ENCODE results near the gene CELA1.
"Not testable (repeated sequence)": the region's sequence is repeated elsewhere in the genome, so short reads cannot be mapped to it uniquely, and the experiment has no call there.

The CELA1 gene

GRCh38 chr12:51349026-51349425 is 2.5 kb upstream of the CELA1 start:
- DNase-seq (ENCODE audit: extremely low read depth in 1 of 2, low read depth in 1 of 2), result no peak

- DNase-seq (ENCODE audit: extremely low read depth in 1 of 2, low read depth in 1 of 2), result no peak
Observed at GRCh38 chr12:51348116-51348515, 1.6 kb upstream of the CELA1 start.

DNA sequence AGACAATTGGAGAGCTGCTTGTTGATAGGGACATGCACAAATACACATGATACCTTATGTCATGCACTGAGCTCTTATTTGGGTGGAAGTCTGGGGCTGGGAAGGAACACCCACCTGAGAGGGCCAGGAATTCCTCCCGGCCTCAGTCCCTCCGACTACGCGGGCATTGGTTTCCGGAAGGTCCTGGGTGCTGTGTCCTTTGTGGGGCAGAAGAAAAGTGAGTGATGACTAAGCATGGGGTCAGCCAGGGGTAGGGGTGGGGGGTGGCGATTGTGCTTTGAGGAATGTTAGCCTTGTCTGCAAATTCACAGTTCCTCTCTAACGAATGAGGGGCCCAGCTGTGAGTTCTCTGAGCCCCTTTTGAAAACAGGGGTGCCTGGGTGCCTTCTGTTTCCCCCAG is 798 bp downstream of the CELA1 start:
- DNase-seq (ENCODE audit: extremely low read depth in 1 of 2, low read depth in 1 of 2), result no peak

DNA sequence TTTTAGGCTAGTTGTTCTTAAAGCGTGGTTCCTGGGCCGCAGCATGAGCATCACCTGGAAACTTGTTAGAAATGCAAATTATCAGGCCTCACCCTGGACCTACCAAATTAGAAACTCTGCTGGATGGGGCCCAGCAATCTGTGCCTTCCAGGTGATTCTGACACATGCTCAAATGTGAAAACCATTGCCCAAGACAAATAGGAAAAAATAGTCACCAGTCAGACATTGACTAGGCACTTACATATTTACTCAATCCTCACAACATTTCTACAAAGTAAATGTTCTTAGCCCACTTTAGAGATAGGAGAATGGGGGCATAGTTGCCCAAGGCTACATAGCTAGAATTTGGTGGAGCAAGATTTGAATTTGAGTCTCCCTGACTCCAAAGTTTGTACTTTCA is 3.3 kb downstream of the CELA1 start:
- DNase-seq (ENCODE audit: extremely low read depth in 1 of 2, low read depth in 1 of 2), result no peak

DNA sequence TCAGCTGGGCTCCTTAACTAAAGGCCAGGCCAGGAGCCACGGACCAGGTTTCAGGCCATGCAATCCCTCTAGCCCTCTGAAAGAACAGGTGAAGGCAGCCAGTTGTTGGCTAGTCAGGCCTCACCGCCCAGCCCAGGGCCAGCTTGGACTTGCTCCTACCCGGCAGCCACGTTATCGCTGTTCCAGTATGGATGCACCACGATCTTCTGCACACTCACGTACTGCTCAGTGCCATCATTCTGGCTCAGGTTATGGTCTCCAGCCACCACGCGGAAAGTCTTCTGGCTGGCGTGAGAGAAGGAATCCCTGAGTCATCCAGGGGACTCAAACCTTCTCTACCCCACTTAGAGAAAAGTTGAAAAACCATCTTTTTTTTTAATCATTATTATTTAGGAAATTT is 4.1 kb downstream of the CELA1 start:
- no peak for DNase-seq (ENCODE audit: extremely low read depth in 1 of 2, low read depth in 1 of 2)

DNA sequence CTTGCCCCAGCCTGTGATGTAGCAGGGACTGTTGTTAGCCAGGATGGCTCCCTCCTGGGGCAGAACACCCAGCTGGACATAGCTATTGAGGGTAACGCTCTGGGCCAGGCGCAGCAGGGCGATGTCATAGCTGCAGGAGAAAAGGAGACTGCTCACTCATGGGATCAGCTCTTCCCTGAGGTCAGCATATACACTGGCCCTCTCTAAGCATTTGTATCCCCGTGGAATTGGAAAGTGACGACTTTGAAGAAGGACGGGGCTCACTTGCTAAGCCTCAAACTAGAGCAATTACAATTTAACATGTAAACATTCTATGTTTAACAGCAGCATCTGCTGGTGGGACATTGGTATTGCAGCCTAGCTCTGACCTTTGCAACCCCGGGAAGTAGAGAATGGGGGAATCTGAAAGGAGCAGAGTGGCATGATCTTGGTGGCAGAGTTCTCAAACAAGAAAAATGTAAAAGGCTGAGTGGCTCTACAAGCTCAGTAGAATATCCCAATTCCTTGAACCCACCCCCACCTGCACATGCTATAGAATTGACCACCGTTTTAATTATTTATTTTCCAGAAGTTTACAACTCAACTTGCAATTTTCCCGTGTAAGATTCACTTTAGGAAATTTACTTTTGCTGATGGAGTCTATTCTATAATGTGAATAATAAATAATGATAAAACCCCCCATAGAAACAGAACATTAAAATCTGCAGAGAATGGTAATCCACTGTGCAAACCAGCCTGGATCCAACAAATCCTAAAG is 5.0 kb downstream of the CELA1 start:
- DNase-seq (ENCODE audit: extremely low read depth in 1 of 2, low read depth in 1 of 2), result peak; percentile 33 to 51

GRCh38 chr12:51339750-51340149 is 6.7 kb downstream of the CELA1 start:
- no peak for DNase-seq (ENCODE audit: extremely low read depth in 1 of 2, low read depth in 1 of 2)

DNA sequence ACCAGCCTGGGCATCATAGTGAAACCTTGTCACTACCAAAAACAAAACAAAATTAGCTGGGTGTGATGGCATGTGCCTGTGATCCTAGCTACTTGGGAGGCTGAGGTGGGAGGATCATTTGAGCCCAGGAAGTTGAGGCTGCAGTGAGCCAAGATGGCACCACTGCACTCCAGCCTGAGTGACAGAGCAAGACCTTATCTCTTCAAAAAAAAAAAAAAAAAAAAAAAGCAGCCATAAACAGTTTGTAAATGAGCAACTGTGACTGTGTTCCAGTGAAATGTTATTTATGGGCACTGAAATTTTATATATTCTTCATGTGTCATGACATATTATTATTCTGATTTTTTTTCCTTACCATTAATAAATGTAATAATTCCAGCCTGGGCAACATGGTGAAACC is 9.1 kb downstream of the CELA1 start:
- DNase-seq (ENCODE audit: extremely low read depth in 1 of 2, low read depth in 1 of 2), result not testable (repeated sequence)

- no peak for DNase-seq (ENCODE audit: extremely low read depth in 1 of 2, low read depth in 1 of 2)
Observed at GRCh38 chr12:51335931-51336330, 10.5 kb downstream of the CELA1 start.

DNA sequence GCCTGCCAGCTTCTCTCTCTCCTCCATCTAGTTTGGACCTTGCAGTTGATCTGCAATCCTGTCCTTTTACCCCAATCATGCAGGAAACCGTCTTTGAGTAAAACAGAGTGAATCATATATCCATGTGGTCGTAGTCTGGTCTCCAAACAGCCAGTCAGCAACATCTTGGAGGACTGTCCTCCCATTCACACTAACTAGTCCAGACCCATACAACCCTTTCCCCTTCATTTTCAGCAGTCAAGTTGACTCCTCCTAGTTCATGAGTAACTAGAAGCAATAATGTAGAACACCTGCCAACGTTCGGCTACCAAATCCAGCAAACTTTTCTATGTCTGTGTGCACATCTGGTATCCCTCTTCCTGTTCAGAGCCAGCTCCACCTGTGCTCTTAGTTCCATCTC is 11.7 kb downstream of the CELA1 start:
- no peak for DNase-seq (ENCODE audit: extremely low read depth in 1 of 2, low read depth in 1 of 2)

- DNase-seq (ENCODE audit: extremely low read depth in 1 of 2, low read depth in 1 of 2), result no peak
Observed at GRCh38 chr12:51333536-51333935, 12.9 kb downstream of the CELA1 start.

DNA sequence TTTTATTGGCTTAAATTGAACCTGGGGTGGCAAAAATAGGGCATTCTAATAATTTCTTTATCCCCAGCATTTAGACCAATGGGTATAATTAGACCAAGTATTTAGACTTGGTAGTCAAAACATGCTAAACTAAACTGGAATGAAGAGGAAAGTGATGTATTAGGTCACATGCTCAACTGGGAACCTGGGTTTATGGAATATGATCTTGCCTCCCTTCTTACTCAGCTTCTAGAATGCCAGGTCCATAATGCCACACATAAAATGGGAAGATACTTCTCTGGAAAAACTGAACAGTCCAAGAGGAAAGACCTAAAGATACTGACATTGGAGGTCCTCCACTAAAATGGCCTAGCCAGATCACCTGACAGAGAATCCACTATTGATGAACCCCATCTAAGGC is 16.3 kb downstream of the CELA1 start:
- no peak for DNase-seq (ENCODE audit: extremely low read depth in 1 of 2, low read depth in 1 of 2)

- no peak for DNase-seq (ENCODE audit: extremely low read depth in 1 of 2, low read depth in 1 of 2)
Observed at GRCh38 chr12:51329742-51330141, 16.7 kb downstream of the CELA1 start.

- no peak for DNase-seq (ENCODE audit: extremely low read depth in 1 of 2, low read depth in 1 of 2)
Observed at GRCh38 chr12:51328587-51328986, 17.9 kb downstream of the CELA1 start.

DNA sequence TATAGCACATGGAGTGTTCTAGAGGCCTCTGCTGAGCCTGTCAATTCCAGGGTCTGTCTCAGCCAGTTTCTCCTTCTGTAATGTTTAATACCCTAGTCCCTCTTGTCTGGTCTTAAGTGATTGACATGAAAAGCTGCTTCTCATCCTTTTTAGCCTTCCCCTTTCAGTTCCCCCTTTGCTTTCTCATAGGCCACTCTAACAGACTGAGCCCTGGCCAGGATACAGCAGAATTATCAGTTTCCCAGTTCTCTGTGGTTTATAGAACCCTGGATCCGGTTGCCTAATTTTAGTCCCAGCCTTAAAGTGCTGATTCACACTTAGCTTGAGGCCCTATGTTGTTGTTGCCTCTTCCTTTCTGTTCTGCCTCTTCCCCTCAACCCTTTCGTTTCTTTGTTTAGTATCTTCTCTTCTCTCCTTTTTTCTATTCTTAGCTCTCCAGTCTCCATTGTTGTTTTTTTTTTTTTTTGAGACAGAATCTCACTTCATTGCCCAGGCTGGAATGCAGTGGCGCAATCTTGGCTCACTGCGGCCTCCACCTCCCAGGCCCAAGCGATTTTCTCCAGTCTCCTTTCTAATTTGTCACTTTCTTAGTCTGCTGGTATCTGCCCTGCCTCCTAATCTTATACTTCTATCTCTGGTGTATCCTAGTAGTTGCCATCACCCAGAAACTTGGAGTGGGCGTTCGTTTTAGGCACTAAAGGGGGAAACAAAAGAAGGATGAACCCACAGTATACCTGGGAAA is 19.6 kb downstream of the CELA1 start:
- no peak for DNase-seq (ENCODE audit: extremely low read depth in 1 of 2, low read depth in 1 of 2)

GRCh38 chr12:51324953-51325352 is 21.5 kb downstream of the CELA1 start:
- DNase-seq (ENCODE audit: extremely low read depth in 1 of 2, low read depth in 1 of 2), result no peak

DNA sequence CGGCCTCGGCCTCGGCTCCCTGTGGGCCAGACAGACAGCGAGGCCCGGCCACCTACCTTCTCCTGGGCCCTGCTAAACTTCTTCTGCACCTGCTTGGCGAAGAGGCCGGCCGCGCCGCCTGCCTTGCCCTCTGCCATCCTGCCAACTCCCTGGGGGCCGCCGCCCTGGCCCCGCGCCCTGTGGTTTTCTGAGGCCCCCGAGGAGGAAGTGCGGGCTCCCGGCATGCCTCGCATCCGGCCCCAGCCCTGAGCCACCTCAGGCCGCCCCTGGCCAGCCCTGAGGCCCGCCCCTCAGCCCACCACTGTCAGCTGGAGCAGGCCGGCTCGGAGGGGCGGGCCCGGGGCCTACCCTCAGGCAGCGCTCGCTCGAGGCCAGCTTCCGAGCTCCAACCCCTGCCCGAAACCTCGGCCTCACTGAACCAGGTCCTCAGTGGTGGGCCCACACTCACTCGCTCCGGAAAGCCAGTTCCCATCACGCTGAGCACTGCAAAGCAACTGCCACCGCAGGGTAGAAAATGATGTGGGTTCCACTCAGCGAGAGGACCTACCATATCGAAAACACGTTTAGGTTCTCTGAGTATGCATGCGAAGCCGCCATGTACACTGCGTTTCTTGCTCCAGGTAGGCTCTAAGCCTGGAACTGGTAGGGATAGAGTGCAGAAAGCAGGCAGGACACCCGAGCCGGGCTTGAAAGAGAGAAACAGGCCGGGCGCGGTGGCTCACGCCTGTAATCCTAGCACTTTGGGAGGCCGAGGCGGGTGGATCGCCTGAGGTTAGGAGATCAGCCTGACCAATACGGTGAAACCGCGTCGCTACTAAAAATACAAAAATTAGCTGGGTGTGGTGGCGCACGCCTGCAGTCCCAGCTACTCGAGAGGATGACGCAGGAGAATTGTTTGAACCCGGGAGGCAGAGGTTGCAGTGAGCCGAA is 22.2 kb downstream of the CELA1 start, which contains the start of gene BIN2:
BIN2 (minus strand) TSS at position 209 of the 930 bp plus-strand sequence; CDS start at position 137, 72 bp downstream.
- peak; percentile 23 to 57 for DNase-seq (ENCODE audit: extremely low read depth in 1 of 2, low read depth in 1 of 2)

DNA sequence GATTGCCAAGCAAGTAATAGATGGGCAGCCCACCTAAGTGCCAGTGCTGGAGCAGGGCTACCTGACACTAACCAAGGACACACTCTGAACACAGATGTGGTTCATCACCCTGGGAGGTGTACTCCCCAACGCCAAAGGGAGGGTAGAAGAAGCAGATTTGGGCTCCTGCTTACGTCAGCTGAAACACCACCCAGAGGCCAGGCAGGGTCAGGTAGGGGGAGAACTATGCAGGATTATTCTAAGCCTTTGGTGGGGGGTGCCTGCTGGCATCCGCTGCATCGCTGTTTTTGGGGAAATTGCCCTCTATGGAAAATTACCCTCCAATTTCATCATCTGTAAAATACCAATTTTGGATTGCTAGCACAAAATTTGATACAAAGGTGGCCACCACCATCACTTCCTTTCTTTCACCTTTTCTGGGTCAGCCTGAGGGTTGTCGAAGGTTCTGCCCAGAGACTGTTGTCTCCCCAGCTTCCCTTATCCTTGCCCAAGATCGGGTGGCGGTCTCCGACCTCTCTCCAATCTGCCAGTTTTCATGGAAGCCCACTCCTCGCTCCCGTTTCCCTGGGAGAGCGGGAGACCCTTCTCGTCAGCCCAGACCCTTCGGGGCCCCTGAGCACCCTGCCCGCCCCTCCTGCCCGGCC is 23.0 kb downstream of the CELA1 start:
- DNase-seq (ENCODE audit: extremely low read depth in 1 of 2, low read depth in 1 of 2), result peak; percentile 24 to 39

DNA sequence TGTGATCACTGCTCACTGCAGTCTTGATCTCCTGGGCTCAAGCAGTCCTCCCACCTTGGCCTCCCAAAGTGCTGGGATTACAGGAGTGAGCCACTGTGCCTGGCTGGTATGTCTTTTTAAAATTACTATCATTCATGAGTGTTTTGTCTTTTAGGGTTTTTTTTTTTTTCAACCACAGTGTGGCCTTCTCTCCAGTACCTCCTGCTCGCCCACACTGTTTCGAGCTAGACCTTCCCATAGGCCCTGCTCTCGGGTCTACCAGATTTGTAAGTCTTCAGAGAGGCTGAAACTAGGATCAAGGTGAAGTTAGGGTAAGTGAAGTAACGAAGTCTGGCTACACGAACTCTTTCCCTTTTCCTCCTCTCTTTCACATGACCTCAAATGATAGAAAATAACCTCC is 24.0 kb downstream of the CELA1 start:
- DNase-seq (ENCODE audit: extremely low read depth in 1 of 2, low read depth in 1 of 2), result no peak

GRCh38 chr12:51321882-51322281 is 24.6 kb downstream of the CELA1 start:
- no peak for DNase-seq (ENCODE audit: extremely low read depth in 1 of 2, low read depth in 1 of 2)

Measured in activated CD8-positive, alpha-beta memory T cell treated with anti-CD3 and anti-CD28 coated beads for 1 hour (primary cell).